T follicular helper cell (primary cell): Measurements from ENCODE around the gene EEFSEC.

ENCODE experiments used
- DNase-seq: peaks from one replicate; pipeline ENCODE4 v3.0.0-alpha.2; 2020; ENCODE audit warnings: low read depth

Gene EEFSEC

GRCh38 chr3:128316481-128316891, 163.2 kb downstream of the EEFSEC start:
- DNase-seq: peak; percentile 51

- no peak for DNase-seq
These were observed 163.9 kb downstream of the EEFSEC start for GRCh38 chr3:128317101-128317697.

- no peak for DNase-seq
These were observed 164.5 kb downstream of the EEFSEC start for GRCh38 chr3:128317698-128318231.

- no peak for DNase-seq
These were observed 165.1 kb downstream of the EEFSEC start for GRCh38 chr3:128318275-128318941.

GRCh38 chr3:128319107-128319506, 165.8 kb downstream of the EEFSEC start:
- no peak for DNase-seq

GRCh38 chr3:128319741-128320141, 166.5 kb downstream of the EEFSEC start:
- DNase-seq: no peak

- no peak for DNase-seq
These were observed 167.5 kb downstream of the EEFSEC start for GRCh38 chr3:128320551-128321340.

- DNase-seq: no peak
These were observed 168.1 kb downstream of the EEFSEC start for GRCh38 chr3:128321418-128321817.

GRCh38 chr3:128322030-128323022, 169.0 kb downstream of the EEFSEC start:
- peak; percentile 54 for DNase-seq

GRCh38 chr3:128323206-128324081, 170.2 kb downstream of the EEFSEC start:
- DNase-seq: no peak

GRCh38 chr3:128324911-128325592, 171.8 kb downstream of the EEFSEC start:
- no peak for DNase-seq

GRCh38 chr3:128326051-128326823, 173.0 kb downstream of the EEFSEC start:
- no peak for DNase-seq

- DNase-seq: no peak
These were observed 174.3 kb downstream of the EEFSEC start for GRCh38 chr3:128327606-128328031.

GRCh38 chr3:128328546-128329458, 175.5 kb downstream of the EEFSEC start:
- DNase-seq: no peak

GRCh38 chr3:128329491-128330213, 176.4 kb downstream of the EEFSEC start:
- no peak for DNase-seq

GRCh38 chr3:128330214-128330842, 177.0 kb downstream of the EEFSEC start:
- DNase-seq: no peak
